Embryonic facial prominence (tissue), 1 donor: ENCODE measurements around the gene ZBTB7B.

ENCODE experiments used
- DNase-seq: peaks from one replicate; pipeline ENCODE4 v3.0.0-alpha.2; 2016; ENCODE audit errors: extremely low spot score

ZBTB7B gene

GRCh38 chr1:155061381-155062150 lies 59.0 kb downstream of the ZBTB7B start:
- DNase-seq, result no peak

- no peak for DNase-seq
These were observed 59.6 kb downstream of the ZBTB7B start for GRCh38 chr1:155062151-155062686.

GRCh38 chr1:155062702-155063411 lies 60.3 kb downstream of the ZBTB7B start:
- DNase-seq, result no peak

GRCh38 chr1:155063550-155064110 lies 61.0 kb downstream of the ZBTB7B start, which contains the start of gene EFNA4:
Gene EFNA4, plus strand, starts transcription at chr1:155063740. Its CDS starts 84 bp downstream, at chr1:155063824.
- DNase-seq, result peak; percentile 93

GRCh38 chr1:155064111-155064831 lies 61.7 kb downstream of the ZBTB7B start:
- peak; percentile 60 for DNase-seq

GRCh38 chr1:155064832-155065429 lies 62.3 kb downstream of the ZBTB7B start:
- no peak for DNase-seq

- no peak for DNase-seq
These were observed 64.2 kb downstream of the ZBTB7B start for GRCh38 chr1:155066777-155067176.
